Stimulated activated CD8-positive, alpha-beta memory T cell treated with anti-CD3 and anti-CD28 coated beads, Interleukin-15, amount 100 ng/mL, for 4 hours (primary cell): ENCODE results near the gene IGF1.
A peak's percentile ranks its signal among the peaks of the same experiment; 100 is the strongest.

Source experiments
- DNase-seq, 2 donors: peaks; one replicate each; pipeline ENCODE4 v3.0.0-alpha.2; 2020; ENCODE audit warnings: low read depth in 2 of 2

Gene IGF1

DNA sequence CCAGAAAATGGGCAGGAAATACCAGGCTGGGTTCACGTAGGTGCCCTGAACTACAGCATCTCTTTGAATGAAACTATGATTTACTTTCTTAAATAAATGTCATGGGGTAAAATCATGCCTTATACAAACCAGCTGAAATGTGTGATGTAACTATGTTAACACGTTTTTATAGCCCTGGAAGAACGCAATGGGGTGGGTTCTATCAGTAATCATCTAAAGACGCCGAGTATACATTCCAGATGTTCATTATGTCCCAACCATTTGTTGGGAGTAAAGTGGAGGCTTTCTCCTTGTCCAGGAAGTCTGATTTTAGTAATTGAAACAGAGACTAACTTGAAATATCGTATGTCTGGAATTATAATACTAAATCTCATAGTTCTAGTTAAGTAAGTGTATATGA, 16.2 kb upstream of the IGF1 start:
- no peak for DNase-seq

DNA sequence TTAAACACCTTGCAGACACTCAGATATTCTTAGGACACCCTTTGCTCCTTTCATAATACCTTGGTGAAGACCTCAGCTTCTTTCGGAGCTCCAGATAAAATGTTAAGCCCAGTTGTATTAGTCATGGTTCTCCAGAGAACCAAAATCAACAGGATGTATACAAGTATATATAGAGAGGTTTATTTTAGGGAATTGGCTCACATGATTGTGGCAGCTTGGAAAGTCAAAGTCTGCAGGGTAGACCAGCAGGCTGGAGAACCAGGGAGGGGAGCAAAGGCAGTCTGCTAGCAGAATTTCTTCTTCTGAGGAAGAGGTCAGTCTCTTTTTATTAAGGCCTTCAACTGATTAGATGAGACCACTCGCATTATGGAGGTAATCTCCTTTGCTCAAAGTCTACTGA, 6.9 kb upstream of the IGF1 start:
- no peak for DNase-seq

DNA sequence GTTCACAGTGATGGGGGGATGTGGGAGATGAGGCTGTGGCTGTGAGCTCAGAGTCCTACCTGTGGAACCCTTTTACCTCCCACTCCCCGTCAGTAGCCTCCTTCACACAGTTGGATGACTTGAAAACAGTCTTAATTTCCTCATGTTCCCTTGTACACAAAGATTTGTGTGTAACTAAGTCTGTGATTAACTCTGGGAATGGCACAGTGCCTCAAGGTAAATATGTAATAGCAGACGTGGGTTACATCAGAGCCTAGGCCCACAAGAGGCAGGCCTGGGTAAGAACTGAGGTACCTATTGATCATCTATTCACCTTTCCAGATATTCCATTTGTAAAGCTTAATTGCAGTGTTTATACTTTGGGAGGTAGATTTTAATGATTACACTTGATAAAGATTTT, 5.8 kb upstream of the IGF1 start:
- DNase-seq: no peak

DNA sequence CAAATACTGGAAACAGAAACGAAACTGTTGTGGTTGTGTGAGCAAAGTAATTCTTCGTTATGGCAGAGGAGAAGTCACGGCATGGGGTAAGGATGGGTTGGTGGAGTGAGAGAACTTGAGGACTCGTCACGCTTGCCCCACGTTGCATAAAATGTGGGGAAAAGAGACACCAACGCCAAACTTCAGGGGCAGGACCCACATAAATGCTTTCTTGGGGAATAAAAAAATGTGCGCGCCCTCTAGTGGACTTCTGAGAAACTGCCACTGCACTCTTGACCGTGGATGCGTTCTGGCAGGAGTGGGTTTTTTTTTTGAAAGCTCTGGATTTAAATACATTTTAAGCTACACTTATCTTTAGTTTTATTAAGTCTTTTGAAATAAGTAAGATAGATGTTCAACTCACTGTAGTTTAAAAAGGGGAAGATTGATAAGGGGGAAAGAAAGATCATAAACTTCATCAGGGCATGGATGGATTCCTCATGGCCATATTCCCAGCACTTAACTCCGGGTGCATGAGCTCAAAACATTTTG, 4.1 kb upstream of the IGF1 start:
- DNase-seq: peak in 1 of 2 donors; percentile 10

DNA sequence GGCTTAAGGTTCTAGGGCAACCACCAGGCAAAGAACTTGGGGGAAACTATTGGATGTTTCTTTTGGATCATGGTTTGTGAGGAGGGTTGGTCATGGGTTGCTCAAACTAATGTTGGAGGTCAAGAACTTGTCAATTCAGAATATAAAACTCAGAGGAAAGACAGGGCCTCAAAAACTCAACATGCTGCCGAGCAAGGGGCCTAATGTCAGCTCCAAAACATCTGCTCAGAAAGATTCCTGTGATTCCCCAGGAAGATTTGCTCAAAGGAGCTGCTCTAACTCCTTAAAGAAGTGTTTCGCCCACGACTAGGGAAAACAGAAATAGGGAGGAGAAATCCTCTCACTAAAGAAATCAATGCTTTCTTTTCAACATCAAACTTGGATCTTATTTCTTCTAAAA, 3.7 kb upstream of the IGF1 start:
- DNase-seq: no peak

DNA sequence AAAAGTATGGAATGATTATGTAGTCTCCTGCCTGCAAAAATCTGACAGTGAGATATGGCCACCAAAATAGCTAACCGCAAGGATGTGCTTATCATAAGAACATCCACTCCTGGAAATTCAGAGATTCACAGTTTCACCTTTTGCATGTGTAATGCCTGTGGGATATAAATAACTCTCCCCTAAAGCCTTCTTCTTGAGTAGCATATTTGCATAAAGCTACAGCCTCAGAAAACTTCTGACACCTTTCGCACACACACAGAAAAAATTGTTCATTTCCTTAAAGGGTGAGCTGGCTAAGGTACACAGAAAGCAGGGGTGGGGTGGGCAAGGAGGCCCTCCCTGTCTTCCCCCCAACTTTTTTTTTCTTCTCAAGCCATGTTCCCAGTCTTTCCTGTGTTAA, 3.1 kb upstream of the IGF1 start:
- DNase-seq: no peak

DNA sequence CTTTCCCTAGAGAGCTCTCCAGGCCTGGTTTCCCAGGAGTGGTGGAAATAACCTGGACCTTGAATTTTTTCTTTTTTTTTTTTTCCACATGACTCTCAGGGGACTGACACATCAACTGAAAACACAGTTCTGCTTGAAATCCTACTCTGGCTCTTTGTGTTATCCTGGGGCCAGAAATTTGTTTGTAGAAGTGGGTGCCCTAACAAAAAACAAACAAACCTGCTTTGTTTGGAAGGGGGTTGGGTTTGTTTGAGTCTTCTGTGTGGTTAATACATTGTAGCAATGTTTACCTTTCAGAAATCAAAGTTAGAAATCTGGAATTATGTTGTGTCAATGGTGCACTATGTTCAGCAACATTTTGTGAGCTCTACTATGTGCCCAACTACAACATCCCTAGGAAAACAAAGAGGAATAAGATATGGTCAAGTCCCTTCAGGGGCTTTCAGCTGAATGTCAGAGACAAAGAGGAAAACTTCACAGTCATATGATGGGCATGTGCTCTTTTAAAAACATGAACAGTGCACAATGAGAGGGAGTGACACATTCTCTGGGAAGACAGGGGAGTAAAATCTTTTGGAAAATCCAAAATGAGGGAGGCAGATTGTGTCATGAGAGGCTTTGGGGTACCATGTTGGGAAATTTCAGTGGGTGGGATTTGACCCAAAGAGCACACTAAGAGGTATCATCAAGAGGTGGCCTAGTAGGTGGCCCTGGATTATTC, 1.5 kb upstream of the IGF1 start:
- DNase-seq: no peak

DNA sequence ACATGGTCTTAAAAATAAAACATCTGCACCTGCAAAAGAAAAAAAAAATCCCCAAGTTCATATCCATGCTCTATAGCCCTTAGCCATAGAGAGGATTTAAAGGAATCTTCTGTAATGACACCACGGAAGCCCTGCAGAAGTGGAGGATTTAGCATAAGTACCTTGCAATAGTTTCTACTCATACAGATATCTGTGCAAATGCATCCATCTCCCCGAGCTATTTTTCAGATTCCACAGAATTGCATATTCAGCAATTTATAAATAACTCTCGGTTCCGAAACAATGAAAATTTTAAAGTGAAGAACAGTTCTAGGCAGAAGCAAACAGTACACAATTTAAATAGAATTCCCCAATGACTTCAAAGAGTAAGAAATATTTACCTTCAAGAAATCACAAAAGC, 424 bp downstream of the IGF1 start:
- no peak for DNase-seq

DNA sequence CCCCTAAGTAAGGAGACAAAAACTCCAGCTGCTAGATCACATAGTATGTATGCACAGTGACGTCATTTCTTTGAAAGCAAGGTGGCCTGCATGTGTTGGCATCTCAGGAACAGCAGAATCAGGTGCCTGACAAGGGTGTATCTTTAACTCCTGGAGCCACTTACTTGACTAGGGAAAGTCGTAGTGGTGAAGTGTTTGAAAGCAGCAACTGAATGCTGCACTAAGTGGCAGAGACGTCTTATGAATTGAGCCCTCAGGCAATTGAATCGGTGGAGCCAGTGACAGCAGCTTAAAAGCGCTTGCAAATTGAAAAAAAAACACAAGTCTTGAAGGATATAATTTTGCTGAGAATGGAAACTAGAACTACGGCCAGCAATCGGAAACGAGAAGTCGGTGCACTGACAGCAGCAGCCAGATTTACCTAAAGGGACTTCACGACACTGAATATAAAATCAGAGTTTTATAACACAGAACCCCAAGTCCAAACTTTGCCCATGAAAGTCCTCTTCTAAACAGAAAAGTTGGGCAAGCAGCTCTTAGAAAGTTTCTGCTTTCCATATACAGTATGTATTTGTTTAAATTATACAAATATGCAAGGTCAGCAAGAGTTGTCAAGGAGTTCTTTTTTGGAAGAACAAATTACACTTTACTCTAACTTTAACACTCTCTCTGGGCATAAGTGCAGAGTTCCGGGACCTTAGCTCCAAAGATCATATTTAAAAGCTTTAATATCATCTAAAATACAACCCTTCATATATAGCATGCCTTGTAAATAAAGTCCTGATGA, 1.1 kb downstream of the IGF1 start:
- DNase-seq: no peak

DNA sequence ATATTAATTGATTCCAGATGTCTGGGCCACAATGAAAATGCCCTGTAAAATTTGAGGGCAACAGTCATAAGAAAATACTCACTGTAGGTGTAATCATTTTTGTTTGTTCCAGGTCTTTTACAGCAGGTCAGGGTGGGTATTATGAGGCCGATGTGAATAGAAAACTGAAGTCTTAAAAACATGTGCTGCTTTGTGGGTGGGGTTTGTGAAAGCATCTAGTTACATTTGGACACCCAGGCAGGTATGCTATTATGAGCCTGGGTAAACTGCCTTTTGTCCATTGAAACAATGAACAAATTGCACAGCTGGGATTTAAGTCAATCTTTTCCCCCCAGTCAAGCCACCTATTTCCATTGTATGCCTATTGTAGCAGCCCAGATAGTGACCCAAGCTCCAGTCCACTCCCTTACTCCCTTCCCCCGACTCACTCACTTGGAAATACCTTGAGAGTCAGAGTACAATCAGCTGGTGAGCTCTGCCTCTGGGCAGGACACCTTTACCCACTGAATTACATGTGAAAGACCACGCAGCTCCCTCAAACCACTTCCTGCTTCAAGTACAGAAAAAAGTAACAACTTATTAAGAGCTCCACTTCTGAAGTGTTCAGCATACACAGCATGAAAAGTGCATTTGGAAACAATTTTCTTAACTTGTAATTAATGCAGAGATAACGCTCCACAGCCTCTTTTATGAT, 1.8 kb downstream of the IGF1 start:
- no peak for DNase-seq

DNA sequence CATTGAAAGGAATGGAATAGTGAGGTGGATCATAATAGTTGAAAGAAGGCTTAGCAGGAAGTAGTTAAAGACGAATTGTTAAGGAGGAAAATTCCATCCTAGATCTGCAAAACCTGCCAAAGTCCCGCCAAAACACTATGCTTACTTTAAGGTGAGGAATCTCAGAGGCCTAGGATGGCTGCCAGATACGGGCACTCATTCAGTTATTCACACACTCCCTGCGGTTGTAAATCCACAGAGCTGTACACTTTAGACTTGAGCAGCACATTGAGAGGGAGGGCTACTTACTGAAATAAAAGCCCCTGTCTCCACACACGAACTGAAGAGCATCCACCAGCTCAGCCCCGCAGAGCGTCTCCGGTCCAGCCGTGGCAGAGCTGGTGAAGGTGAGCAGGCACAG, 5.0 kb downstream of the IGF1 start:
- DNase-seq: no peak

DNA sequence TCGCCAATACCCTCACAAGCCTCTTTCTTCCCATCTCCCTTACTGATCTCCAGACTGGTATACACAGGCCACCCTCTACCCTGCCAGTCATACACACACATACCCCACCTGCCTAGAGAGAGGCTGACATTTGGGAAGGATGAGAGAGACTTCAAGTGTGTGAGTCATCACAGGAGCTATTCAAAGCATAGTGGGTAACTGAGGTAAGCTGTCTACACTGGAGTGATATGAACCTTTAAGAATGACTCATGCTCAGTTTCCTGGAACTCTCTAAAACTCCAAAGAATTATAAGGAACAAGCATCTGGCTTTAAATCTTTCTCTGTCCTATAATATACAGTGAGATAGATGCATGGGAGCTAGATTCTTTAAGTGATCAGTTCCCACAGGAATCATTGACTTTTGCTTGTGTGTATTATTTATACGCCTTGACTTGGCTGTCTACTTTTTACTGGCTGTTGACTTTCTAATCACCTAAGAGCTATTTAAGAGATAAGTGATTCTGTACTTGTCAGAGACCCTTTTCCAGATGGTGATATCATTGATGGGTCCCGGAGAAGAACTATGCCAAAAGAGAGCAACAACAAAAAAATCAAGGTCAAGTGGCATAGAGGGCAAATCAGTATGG, 5.8 kb downstream of the IGF1 start:
- DNase-seq: no peak

DNA sequence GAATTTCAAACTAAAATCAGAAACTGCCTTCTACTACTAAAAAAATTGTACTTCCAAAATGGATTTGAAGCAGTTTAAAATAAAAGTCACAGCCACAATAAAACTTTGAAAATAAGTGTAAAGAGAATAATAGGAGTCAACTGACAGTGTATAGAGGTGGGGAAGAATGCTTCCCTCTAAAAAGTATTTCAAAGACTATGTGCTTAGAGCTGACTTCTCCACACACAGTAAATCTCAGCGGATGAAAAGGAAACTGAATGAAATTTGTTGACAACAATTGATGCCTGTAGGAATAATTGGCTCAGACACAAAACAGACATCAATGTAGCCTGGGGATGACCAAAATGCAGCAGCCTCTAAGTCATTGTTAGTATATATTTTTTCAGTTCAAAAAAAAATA, 7.9 kb downstream of the IGF1 start:
- DNase-seq: no peak

DNA sequence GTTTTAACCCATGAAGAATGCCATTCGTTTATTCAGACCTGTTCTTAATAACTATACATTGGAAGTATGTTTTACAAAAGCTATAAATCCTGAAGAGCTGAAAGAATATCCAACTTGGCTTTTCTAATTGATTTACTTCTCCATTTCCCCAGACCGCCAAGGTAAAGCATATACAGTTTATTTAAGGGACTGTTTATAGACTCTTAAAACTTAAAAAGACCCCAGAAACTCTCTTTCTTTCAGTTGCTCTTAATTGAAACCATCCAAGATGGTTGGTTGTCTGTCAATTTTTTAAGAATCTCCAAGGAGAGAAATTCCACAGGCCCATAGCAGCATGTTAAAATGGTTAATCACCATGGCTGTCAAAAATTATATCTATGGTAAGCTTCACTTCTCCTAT, 8.8 kb downstream of the IGF1 start:
- DNase-seq: no peak

DNA sequence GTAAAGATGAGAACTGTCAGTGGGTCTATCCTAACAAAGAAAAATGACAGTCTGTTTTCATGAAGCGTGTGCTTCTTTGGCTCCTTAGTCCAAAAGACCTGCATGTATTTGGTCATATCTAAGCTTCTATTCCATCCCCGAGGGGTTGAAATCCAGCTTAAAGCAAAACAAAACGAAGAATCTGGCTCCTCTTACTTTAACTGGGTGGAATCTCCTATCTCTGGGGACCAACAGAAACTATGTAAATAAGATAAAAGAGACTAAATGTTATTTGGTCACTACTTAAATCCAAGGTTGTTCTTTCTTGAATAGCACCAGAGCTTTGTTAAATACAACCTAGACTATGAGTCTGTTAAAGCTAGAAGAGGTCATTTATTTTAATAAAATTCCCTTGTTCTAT, 9.4 kb downstream of the IGF1 start:
- no peak for DNase-seq

DNA sequence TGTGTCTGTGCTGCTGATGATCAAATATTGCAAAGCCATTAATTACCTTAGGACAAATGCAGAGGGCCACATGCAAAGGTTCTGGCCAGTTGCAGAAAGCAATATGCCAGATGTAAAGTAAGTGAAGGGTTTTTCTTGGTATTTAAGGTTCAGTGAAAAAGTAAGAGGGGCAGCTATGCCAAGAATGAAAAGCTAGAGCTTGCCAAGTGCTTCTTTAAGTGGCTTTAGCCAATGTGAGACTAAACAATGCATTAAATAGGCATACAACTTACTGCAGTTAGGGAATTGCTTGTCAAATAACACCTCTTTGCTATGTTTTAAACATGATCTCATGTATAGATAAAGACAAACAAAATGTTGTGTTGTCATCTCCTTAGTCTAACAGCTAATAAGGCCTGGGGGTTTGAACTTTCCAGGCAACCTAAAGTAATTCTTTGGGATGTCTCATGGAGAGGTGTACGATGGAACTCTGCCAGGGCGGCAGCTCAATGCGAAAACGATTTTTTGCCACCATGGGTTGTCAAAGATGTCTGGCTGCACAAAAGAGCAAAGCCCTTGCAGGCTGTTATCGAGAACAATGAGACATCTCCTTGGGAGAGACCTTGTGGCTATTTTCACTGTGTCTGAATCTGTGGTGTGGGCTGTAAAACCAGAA, 12.0 kb downstream of the IGF1 start:
- no peak for DNase-seq

DNA sequence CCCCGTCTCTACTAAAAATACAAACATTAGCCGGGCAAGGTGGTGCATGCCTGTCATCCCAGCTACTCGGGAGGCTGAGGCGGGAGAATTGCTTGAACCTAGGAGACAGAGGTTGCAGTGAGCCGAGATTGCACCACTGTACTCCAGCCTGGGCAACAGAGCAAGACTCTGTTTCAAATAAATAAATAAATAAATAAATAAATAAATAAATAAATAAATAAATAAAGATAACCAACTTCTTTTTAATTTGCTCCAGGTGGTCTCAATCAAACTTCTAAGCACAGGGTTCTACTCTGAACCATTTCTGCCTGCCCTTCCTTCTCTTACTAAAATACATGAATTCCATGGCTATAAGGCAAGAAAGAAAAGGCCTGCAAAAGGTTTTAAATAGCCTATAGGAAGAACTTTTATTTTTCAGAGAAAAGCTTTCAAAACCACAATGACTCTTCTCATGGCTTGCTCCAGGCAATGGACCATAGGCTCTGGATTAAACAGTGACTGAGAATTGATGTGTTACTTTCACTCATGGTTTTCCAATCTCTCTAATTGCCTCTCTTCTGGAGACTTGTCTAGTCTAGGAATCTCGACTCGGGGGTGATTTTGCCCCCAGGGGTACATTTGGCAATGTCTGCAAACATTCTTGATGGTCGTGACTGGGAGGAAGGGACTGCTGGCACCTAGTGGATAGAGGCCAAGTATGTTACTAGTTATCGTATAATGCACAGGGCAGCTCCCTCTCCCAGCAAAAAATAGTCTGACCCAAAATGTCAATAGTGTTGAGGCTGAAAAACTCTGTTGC, 14.4 kb downstream of the IGF1 start:
- no peak for DNase-seq

DNA sequence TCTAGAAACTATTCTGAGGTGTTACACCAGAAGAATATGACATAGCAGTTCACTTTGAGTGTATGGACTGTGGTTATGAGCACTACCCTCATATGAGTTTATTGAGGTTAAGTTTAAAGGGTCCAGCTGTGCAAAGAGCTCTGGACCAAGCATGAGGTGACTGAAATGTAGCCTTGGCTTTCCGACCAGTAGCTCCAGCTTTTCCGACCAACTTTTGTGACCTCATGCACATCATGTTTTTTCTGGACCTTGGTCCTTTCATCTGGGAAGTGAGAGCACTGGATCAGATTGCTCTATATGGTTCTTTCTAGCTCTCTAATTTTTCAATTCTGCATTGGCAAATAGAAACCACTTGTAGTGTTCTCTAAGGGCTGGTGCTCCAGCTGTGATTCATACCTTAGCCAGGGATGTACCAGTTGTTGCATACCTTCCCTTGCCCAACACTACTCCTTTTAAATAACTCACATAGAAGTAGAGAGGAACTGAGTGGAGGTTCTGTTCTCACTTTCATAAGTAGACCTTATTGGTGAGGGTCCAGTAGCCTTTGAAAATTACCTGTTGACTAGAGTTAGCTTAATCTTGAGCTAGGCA, 16.6 kb downstream of the IGF1 start:
- DNase-seq: no peak

DNA sequence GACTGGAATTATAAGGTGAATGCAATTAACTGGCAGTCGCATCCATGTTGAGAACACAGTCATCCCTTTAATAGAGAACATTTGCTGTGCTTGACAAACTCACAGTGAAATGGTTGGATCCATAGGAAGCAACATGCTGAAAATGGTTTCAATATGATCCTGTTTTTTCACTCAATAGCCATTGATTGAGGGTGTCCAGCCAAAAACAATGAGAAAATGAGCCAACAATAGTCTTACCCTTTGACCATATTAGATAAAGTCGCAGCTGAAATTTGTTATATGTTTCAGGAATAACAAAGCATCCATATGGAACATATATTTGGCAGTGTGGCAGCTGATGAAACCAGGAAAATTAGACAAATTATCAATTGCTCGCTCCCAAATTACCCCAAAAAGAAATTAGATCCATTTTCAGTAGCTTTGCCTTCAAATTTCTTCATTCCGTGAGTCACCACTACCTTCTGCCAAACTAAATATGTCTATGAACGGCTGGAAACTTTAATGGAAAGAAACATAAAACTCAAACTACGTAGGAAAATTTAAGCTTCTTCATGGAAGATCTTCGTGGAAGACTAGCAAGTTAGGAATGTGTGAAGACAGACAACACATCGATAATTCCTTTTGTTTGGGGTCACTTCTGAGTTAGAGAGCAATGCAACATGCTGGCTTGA, 17.4 kb downstream of the IGF1 start:
- DNase-seq: no peak

DNA sequence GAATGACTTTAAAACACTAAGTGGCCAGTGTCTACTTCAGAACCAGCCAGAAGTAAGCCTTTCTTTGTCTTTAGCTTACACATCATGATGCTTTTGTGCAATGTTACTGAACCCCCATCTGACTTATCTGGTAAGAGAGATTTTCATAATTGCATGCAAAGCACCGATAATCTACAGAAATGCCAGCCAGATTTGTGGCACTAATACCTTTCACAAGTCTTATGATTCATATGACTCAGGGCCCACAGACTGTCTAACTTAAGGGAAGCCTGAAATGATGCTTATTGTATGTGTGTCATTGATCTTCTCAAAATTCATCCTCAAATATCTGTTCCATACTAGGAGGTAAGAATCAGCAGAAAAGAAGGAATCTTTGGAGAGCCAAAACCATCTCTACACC, 18.0 kb downstream of the IGF1 start:
- no peak for DNase-seq
